HG02623 (cell line): ENCODE data around the gene GREM2.

ENCODE experiments used
- ATAC-seq: cut with Tn5 transposase; IDR thresholded peaks from one replicate; pipeline ENCODE4 v1.9.1; 2021; ENCODE audit warnings: moderate library complexity; ENCODE audit not compliant: unreplicated experiment

GREM2 gene

DNA sequence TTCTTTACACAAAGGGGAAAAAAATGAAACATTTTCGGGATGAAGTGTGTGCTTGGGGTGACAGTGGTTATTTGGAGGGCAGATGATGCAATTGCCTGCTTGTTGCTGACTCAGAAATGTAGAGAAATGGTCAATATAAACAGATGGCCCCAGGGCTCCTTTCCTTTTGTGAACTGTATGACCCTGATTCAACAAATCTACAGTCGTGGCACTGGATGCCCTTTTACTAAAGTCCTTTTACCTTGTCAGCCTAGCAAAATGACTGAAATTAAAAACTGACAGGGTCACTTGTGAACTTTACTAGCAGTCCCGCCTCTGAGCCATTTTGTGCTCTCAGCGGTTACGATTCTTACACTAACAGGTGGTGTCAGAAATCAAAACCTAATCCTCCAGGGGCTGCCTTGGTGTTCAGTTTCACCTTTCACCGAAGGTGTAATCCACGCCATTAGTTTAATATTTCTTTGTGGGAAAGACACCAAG lies 49.8 kb downstream of the GREM2 start:
- ATAC-seq = no peak

DNA sequence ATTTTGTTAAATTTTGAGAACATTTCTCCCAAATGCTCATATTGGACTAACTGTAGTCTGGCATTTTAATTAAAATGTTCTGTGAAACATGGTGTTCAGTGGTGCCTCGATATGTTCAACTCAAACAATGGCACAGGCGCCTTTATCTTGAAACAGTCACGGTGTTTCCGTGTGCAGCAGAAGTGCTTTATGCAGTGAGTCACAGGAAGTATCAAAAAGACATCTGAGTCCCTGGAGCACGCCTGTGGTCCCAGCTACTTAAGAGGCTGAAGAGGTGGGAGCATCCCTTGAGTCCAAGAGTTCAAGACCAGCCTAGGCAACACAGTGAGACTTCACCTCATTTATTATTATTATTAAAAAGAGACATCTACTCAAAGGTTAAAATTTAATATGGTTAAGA lies 52.2 kb downstream of the GREM2 start:
- no peak for ATAC-seq

DNA sequence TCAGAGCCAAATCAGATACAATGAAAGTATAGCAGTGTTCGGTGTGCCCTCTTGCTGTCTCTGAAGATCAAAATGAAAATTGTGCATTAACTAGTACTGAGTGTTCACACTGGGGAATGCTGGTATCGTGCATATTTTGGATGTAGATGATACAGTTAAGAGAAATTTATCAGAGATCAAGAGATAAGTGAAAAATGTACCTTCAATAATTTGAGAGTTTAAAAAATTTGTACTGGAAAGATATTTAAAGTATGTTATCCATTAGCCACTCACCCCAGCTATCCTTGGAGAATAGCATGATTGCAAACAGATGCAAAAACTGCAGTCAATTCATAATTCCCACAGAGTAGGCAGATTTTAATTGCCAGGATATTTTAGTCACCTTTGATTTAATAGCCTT lies 56.4 kb downstream of the GREM2 start:
- no peak for ATAC-seq

DNA sequence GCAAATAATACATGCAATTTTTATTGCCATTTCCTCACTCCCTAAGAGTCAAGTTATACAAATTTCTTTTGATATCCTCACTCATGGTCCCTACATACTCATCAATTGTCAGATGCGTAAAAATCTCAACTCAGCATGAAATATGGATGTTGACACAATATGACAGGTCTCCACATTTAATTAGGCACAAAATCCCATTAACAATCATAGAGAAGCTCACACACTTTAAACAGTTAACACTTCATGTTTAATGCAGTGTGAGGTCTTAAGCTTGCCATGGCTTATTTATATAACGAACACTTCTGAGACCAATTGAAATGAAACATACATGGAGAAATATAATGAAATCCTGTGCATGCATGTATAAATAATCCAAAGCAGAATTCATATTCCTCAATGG lies 58.6 kb downstream of the GREM2 start:
- ATAC-seq = no peak

DNA sequence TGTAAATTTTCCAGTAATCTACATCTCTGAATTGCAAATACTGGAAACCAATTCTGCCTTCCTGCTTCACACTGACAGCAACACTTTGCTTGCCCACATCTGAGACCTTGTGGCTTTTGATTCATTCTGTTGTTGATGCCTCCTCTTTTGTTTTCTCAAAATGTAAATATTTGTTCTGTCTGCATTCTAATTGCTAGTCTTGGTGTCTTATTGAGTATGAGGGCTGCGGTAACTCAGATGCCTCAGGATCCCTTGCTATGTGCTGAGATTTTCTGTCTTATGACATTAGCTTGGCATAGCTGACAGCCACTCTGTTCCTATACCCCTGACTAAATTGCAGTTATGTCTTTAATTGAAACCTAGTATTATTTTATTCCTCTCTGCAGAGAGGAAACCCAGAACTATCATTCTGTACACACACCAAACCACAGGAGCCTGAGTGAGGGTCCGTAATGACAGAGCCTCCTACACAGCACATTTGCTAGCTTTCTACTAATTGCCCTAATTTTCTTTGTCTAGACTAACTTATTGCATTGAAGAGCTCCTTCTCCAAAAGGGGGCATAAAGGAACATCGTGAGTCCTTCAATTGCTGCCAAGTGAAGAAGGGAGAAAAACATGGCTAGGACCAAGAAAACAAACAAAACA lies 72.1 kb downstream of the GREM2 start:
- no peak for ATAC-seq

DNA sequence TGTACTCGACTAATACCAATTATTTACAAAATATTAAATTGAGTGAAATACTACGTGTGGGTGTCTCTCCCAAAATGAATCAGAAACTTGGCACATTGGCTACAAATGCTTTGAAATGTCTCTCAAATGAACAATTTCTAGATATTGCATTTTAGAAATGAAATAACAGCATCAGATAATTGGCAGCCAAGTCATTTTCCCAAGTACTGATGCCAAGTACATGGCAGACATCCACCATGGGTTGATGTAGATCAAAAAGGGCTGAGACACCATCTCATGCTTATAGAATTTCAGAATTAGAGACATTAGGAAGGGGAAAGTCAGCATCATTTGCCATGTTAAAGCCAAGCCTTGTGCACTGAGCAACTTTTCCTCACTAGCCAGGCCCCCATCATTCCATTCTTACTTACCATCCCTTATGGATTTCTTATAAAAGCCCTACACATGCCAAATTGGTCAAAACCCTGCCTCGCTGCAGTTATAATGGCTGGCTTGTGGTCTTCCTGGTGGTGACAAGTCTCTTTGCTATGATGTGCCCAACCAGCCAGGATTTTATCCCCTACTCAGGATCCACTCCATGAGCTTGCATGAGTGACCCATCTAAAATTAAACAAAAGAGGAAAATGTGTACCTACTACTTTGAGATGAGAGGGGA lies 73.1 kb downstream of the GREM2 start:
- no peak for ATAC-seq

DNA sequence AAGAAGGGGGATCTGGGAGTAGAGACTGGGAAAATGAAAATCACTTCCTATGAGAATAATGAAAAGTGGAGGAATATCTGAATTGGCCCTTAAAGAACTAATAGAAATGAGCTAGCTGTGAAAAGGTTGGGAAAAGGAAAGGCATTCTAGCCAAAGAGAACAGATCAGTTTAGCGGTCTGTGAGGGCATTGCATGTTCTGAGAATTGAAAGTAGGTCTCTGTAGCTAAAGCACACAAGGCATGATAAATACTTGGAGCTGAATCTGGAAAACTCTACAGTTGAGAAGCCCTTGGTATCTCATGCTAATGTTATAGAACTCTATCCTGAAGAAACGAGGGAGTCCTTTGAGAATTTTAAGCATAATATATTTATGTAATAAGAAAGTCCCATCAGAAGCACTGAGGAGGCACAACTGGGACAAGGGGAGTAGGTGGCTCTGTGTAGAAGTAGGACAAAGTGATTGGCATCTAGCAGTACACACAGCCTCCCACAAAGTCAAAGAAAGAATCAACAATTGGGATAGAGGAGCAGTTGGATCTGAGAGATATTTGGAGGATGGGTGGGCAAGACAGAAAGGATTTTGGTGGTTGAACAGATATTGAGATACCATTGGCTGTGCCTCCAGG lies 78.7 kb downstream of the GREM2 start:
- ATAC-seq = no peak

DNA sequence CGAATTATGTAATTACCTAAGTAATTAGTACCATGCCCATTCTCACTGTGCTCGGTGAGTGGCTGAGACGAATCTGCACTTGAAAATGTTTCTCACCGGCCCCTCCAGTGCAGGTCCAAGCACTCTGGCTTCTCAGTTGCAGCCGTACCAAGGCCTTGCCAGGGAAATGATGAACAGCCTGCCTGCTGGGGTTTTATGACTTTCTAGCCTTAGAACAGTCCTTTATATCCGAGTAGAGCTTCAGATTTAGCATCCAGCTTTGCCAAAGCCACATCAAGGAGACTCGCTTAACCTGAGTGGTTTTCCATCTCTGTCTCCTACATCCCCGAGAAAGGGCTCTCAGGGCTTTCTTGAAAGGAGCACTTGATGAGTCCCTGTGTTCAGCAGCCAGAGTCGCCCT lies 83.4 kb downstream of the GREM2 start:
- no peak for ATAC-seq

DNA sequence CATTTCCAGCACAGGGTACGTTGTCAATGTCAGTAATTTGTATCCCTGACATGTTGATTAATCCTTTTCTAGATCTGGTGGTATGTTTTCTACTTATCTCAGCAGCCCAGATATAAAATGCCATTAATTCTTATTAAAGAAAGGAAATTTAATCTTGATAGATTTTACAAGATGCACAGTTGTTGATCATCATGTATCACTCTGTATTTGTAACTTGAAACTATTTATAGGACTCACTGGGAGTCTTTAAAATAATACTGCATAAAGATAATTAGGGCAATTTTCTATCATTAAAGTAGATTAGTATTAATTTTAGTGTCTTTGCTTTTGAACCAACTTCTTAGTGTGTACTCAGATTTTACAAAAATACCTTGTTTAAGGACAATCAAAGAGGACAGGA lies 84.9 kb downstream of the GREM2 start:
- ATAC-seq = no peak

DNA sequence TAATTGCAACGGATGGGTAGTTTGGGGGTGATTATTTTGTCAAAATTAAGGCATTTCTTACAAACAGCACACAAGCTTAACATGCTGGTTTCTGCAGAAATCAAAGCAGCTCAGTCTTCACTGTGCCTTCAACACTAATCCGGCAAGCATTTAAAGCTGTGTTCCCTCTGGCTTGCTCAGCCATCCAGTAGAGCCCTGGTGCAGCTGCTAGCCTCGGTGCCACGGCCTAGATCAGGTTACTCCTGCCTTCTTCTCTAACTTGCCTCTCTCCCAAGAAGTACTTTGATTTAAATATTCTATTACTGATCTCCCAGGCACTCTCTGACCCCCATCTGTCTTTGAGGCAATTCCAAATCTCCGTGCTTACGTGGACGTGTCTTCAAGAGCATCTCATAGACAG lies 85.6 kb downstream of the GREM2 start:
- ATAC-seq = no peak

DNA sequence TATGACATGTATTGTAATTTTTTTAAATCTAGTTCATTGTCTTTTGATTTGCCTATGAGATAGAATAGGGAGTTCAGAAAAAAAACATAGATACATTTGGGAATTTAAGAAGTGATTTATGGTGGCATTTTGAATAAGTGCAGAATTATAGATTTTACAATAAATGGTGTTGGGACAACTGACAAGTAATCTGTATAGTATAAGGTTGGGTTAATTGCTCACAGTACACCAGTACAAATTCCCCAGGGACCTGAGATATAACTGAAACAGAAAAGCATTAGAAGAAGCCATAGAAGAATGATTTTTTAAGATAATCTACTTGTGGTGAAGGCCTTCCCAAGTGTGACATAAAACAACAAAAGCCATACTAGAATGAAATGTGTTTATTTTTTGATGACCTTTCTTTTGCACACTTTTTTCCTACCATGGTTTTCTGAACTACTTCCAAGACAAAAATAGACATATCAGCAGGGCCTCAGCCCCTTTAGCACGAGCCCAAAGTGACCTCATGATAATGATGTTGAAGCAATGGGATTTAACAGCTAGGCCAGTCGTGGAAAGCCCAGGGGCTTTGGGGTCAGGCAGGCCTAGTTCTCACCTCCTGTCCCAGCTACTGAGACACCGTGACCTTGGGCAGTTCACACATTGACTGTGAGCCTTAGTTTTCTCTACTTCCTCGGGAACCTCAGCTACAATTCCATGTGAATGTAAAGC lies 87.4 kb downstream of the GREM2 start:
- ATAC-seq = no peak

DNA sequence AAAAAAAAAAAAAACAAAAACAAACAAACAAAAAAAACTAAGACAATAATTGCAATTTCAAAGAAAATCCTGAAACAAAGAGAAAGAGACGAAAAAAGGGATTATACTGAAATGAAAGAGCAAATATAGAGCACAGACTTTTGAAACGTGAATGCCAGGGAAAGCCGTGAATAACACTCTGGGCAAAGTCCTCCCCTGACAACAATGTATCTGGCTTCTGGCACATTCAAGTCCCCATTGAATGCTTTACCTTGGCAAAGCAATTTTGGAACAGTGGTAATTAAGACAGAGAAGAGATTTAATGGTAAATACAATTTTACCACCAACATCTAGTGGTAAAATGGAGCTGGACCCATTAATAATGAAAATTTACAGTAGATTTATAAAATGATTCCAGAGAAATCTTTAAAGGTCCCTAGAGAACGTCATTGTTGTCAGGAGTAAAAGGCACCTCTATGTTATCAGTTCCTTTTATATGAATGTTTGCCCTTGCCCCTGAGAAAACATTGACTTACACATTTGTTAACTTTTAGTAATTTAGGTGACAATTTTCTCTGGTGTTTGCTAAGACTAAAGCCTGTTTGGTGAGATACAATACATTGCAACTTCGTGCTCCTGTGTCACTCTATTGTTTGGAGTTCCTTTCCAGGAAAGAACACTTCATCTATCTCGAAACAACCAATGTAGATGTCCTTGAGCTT lies 89.7 kb downstream of the GREM2 start:
- no peak for ATAC-seq

DNA sequence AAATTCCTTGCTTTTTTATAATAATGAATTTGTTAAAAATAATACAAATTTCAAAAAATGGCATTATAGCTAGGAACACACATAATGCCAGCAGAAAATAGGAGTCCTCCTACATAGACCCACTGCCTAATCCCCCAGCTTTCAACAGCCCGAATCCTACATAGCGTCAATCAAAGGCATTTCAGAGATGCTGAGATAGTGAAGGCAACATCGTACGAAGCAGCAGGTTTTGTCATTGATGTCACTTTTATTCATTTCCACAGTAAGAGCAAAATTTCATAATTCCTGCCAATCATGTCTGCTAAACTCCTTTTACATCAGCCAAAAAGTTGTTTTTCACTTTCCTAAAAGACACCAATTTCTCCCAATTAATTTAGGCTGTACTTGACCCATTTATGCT lies 94.1 kb downstream of the GREM2 start:
- ATAC-seq = no peak

DNA sequence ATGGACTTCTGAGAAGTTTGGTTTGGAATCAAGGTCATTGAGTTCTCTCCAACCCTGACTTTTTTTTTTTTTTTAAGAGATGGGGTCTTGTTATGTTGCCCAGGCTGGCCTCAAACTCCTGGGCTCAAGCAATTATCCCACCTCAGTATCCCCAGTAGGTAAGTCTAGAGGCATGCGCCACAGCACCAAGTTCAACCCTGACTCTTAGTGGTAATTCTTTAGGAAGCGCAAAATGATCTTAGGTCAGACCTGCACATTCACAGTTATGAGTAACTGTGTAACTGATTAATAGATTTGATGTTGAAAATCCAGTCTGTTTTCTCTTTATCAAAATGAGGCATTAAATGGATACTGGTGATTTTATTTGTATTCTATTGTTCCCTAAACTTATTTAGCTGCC lies 95.9 kb downstream of the GREM2 start:
- ATAC-seq = no peak

DNA sequence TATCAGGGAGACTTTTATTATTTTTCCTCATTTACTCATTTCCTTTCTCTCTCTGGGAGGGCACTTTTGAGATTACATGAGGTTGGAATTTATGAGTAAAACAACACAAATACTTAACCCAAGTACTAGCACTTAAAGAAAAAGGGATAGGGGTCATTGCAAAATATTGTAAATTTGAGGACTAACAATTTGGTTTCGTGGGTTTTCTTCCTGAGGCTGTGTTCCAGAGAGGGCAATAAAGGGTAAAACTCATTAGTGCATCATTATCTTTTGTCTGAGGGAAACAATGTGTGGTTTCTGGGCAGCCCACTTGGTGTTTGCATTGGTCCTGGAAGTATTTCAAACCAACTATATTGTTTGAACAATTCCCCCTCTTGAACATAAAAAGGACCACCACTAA lies 96.5 kb downstream of the GREM2 start:
- no peak for ATAC-seq

DNA sequence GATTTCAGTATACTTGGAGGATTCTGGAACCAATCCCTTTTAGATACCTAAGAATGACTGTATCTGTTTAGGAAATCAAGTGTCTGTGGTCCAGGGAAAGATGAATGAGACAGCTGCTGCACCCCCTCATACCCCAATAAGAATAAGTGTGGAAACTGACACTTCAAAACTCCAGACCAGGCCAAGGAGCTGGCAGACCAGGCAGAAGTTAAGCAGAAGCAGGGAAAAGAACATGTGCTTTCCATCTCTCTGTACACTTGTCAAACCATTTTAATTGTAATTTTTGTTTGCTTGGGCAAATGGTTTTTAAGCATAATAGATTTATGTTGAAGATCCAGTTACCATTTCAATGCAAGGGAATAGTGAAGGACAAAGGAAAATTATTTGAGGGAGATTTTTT lies 100.2 kb downstream of the GREM2 start:
- no peak for ATAC-seq

DNA sequence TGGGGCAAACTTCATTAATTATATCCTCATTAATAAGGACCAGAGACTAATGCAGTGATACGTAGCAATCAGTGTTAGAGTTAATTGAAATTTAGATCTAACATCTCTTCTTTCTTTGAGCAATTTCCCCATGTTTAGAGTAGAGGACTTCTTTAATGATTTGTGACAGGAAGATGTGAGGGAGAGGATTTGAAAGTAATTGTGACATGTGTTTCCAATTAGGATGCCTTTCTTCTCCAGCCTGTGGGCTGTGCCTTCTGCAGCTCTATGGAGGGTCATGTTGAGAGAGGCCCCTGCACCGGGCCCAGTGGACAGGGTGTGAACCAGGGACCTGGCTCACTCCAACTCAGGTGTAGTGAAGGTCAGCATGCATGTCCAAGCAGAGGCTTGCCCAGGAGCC lies 103.0 kb downstream of the GREM2 start:
- ATAC-seq = no peak

DNA sequence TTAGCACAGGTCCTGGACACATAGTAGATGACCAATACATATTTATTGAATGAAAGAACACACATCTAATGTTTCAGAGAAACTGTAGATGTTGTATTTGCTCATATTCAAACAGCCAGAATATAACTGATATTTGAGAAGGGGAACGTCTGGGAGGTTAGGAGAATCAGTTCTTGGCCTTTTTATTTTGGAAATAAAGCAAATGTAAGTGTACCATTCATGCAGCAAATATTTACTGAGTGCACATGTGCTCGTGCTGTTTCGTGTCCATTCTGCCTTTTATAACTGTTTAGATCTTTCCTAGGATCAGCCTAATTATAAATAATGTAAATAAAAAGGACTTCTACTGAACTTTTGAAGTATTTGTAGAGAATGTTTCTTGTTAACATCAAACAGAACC lies 103.8 kb downstream of the GREM2 start:
- ATAC-seq = no peak

DNA sequence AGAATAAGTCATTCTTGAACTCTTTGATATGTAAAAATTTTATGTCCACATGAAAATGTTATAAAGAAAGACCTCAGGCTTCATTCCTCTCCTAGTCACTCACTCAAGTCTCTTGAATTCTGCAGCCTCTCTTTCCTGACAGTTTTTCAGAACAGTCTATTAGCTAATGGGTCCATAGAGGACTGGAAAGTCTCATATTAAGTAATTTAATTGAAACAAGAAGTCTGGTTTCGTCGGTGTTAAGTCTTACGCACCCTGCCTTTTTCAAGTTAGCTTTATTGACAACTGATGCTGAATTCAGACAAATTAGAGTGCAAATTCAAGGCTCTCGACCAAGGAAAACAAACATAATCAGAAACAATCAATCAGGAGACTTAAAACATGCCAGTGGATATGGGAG lies 105.8 kb downstream of the GREM2 start:
- no peak for ATAC-seq

DNA sequence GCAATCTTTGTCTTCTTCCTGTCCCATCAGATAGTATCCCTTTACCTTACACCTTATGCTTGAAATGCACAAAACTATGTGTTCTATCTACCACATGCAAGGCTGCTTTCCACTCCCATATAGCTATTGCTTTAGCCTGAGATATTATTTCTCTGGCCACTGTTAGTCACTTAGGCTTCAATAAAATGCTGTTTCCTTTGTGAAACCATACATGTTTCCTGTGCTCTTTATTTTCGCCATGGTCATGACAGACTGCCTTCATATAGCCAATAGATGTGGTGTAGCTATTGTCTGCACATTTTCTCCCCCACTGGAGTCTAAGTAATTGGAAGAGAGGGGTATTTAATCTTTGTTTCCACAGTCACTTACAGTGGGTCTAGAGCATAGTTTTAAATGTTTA lies 108.4 kb downstream of the GREM2 start:
- ATAC-seq = no peak

DNA sequence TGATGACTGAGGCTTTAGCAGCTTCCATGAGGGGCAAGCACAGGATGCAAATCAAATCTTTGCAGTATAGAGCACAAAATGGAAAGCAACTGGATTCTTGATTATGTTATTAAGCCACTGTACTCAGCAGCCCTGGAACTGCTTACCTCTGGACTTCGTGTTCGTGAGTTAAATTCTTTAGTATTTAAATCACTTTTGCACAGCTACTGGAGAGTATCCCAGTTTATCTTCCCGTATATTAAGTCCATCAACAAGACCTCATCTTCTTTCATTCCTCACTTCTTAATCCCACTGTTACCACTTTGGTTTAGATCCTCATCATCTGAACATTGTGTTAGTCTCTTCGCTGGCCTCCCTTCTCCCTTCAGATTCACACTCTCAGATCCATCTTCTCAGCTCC lies 108.9 kb downstream of the GREM2 start:
- no peak for ATAC-seq
